Inflammatory macrophage treated with lipopolysaccharide for 1 hour (primary cell): ENCODE data around the gene PIRT.

ENCODE experiments used
- DNase-seq, 2 donors: peaks; one replicate each; pipeline ENCODE4 v3.0.0-alpha.2; 2020 to 2022

PIRT gene

DNA sequence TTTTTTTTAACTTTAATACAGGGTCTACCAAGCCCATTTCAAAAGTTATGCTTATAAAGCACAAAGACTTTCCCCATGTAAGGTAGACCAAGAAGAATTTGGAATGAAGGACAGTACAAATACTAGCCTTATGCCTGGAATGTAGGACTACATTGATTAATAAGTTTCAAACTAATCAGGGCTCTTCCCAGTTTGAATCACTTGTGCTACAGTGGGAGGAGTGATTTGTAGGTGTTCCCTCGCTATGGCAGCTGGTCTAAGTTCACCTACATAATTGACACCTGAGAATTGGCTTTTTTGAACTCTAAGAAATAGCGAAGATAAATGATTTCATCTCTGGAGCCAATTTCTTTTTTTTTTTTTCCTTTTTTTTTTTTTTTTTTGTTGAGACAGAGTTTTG, 52.6 kb downstream of the PIRT start:
- no peak for DNase-seq

DNA sequence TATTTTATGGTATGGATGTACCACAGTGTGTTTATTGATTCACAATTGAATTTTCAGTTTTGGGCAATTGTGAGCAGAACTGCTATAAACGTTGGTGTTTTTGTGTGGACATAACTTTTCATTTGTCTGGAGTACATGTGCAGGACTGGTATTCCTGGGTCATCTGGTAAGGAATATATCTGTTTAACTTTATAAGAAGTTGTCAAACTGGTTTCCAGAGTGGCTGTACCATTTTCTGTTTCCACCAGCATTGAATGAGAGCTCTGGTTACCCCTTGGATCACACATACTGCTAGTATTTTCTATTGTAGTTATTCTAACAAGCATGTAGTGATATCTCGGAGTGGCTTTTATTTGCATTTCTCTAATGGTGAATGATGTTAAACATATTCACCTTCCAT, 58.3 kb downstream of the PIRT start:
- DNase-seq: no peak

DNA sequence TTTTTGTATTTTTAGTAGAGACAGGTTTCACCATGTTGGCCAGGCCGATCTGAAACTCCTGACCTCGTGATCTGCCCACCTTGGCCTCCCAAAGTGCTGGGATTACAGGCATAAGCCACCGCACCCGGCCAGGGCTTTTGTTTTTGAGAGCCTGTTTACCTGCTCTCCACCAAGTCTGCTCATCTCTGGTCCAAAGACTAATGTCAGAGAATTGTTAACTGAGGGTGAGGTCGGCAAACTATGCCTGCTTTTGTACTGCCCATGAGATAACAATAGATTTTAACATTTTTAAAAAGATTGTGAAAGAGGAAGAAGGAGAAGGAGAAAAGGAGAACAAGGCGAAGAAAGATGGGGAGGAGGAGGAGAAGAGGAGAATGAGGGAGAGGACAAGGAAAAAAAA, 60.0 kb downstream of the PIRT start:
- DNase-seq: no peak

DNA sequence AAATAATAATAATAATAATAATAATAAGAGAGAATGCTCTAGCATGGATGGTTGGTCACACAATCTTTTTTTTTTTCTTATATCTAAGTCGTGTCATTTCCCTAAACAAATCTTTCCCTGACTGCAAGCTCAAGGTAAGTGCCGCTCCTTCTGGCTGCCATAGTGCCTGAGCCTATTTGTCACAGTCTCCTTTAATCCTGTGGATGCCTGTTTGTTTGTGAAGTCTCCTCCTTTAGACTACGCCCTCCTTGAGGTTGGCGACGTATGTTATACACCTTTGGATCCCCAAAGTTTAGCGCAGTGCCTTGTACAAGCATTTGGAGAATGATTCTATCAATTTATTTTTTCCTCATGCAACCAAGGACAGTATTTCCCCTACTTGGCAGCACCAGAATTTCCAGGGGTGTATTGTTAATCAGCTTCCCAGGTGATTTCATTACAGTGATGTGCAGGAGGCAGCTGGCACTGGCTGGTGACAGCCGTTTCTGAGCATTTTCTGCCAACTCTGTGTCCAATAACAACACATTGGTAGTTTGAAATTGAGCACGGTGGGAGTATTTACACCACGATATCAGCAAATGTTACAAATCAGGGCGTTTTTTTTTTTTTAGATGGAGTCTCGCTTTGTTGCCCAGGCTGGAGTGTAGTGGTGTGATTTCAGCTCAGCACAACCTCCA, 60.6 kb downstream of the PIRT start:
- no peak for DNase-seq

DNA sequence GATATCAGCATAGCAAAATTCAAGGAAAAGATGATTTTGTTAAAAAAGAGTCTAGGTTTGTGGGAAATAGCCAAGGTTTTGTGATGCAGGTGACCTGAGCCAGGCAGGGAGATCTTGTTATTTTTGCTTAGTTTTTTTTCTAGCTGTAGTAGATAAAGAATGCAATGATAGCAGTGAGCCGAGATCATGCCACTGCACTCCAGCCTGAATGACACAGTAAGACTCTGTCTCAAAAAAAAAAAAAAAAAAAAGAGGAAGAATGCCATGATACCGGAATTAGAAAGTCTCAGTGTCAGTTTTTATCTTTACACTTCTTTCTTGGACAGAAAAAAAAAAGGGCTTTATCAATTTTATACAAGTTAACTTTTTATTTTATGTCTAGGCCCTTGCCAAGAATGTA, 61.5 kb downstream of the PIRT start:
- DNase-seq: peak; percentile 6 to 23

DNA sequence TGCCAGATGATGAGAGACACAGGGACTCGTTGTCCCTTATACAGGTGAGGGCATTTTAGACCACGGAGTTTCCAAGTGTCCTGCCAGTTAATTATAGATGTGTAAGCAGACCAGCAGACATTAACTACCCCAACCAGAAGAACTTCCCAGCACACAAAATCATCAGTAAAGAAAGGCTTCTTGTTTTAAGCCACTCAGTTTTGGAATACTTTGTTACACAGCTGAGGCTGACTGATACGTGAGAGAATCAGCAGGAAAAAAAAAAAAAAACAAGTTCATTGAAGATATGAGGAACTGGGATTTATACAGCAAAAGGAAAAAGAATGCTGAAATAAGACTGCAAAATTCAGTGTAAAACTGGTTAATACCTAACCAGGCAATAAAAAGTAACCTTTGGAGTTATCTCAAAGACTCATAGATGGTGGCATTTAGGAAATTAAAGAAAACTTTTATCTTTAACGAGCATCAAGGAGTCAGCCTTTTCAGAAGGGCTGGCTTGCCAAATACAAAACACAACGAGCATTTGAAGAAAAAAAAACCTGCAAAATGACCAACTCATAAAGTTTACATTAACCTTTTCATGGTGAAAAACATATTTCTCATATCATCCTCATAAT, 62.0 kb downstream of the PIRT start:
- DNase-seq: no peak

DNA sequence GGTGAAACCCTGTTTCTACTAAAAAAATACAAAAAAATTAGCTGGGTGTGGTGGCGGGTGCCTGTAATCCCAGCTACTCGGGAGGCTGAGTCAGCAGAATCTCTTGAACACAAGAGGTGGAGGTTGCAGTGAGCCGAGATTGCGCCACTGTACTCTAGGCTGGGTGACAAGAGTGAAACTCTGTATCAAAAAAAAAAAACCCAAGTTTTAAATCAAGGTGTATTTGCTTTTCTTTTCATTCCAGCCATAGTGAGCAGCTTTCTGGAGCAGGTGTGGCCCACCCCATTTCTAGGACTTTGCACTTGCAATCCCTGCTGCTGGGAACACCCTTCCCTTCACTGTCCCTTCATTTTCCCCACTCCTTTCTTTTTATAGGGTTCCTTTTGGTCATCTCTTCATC, 62.8 kb downstream of the PIRT start:
- no peak for DNase-seq

DNA sequence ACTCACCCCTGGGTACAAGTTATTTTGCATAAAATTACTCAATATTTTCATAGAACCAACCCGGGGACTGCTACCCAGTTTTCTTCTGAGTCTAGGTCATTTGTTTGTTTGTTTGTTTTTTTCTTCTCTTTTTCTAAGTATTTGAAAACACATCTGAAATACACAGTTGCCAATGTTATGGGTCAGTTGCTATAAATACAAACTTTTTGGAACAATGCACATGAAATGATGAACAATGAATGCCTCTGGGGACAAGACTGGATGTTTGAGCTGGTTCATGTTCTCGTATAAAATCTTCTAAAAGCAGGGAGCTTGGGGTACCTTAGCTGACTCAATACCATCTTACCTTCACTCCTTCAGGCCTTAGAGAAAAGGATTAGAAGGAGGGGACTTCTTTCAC, 64.5 kb downstream of the PIRT start:
- DNase-seq: no peak
